ENCODE results near the gene PPDPF. TPM values are rescaled to one million over a fixed set of nuclear protein-coding genes. Genes with fewer than 3 reads are reported as not detected.
A peak's percentile ranks its signal among the peaks of the same experiment; 100 is the strongest.

The PPDPF gene
- total and polyA plus RNA-seq, 2 of the 8 experiments (the other 6 are each of a cell fraction or from before 2014, with no cell fraction given), result 30.5 to 138 TPM

- Histone ChIP-seq H3K27me3 (replicated peaks in 1 of 4; ENCODE audit: control insufficient read depth in 3 of 4, extremely low read depth in 1 of 4, insufficient read depth in 3 of 4, low read length in 3 of 4) (no peaks in the 10 kb centered on the region), H4K20me1 (replicated peaks in 1 of 2; ENCODE audit: control insufficient read depth in 1 of 2, insufficient read depth in 2 of 2, low read length in 2 of 2) (peaks cover 0 to 3% of the 10 kb centered on the region in 2 experiments), H3K4me2 (ENCODE audit: insufficient read depth in 1 of 2, low read depth in 2 of 2, low read length in 2 of 2) (no peak overlapping the region), H4K8ac (ENCODE audit: extremely low read depth, insufficient read depth, low read length) (no peak overlapping the region), H3K23ac (ENCODE audit: insufficient read length) (no peak overlapping the region), H3K14ac (ENCODE audit: insufficient read length) (no peak overlapping the region), H2AFZ (ENCODE audit: low read length) (no peak overlapping the region), H3K9me3 (ENCODE audit: insufficient read depth in 2 of 2, low read depth in 1 of 2, low read length in 1 of 2) (no peaks in the 10 kb centered on the region), H2BK12ac (ENCODE audit: low read depth, low read length) (peak overlapping the region; percentile 39; the same call in 1 of the 2 replicates), H2BK120ac (replicated peaks; ENCODE audit: low read depth, low read length) (no peak overlapping the region), H3K56ac (replicated peaks; ENCODE audit: insufficient read length, low read depth, low read length) (no peak overlapping the region), H3K4me3 (ENCODE audit: extremely low read depth in 1 of 4, insufficient read depth in 2 of 4, low read depth in 3 of 4, low read length in 4 of 4) (no peak overlapping the region), H3K4me1 (replicated peaks in 1 of 4; ENCODE audit: control insufficient read depth in 3 of 4, insufficient read depth in 4 of 4, low read length in 3 of 4) (peaks cover 0 to 23% (median 3%) of the 10 kb centered on the region in 4 experiments; a peak in 5 of 7 replicates), H2BK15ac (ENCODE audit: low read length) (no peak overlapping the region), H3K79me2 (ENCODE audit: control insufficient read depth in 1 of 2, insufficient read depth in 2 of 2, low read length in 2 of 2) (no peaks in the 10 kb centered on the region), H3K36me3 (ENCODE audit: control insufficient read depth in 2 of 4, insufficient read depth in 4 of 4, low read length in 3 of 4) (no peaks in the 10 kb centered on the region), H3K79me1 (ENCODE audit: low read depth, low read length) (no peaks in the 10 kb centered on the region; the same call in 1 of the 2 replicates), H2BK5ac (ENCODE audit: low read depth, low read length) (0 out of 2 replicates have a peak overlapping the region, but pooled peaks have one; percentile 44), H4K91ac (replicated peaks; ENCODE audit: insufficient read length, low read length) (peak overlapping the region; percentile 65), H3K27ac (ENCODE audit: low read depth, low read length) (no peak overlapping the region), H4K5ac (ENCODE audit: insufficient read length, low read depth, low read length) (no peak overlapping the region), H3K18ac (ENCODE audit: extremely low read depth, low read length) (no peak overlapping the region; the same call in 1 of the 2 replicates), H3K23me2 (ENCODE audit: low read depth, low read length) (peaks cover 3% of the 10 kb centered on the region; the same call in 1 of the 2 replicates), H2BK20ac (ENCODE audit: low read length) (no peak overlapping the region), H3K9ac (replicated peaks in 1 of 4; ENCODE audit: extremely low read depth in 1 of 4, low read depth in 3 of 4, low read length in 3 of 4) (no peak overlapping the region), H3K4ac (replicated peaks; ENCODE audit: insufficient read length, low read depth, low read length) (no peak overlapping the region), H2AK5ac (ENCODE audit: low read depth, low read length) (no peak overlapping the region; the same call in 1 of the 2 replicates)
- POLR2A ChIA-PET (ENCODE audit: partially characterized antibody), result interaction anchor here (0.6 to 7.8 kb wide), 6 partner anchors 9 to 331 kb away, joined by 3 to 59 read pairs (median 3); partner anchors contain the start of genes PPDPF, SRMS and TPD52L2
- 88% methylated on average over 10 of the region's 12 CpGs; no CpG with 5 or more reads in 1 of the 2 experiments for WGBS, 2 experiments (ENCODE audit: extremely low coverage in 1 of 2, insufficient coverage in 1 of 2, insufficient read length in 1 of 2, insufficient replicate concordance in 2 of 2, low coverage in 1 of 2, low lambda C conversion rate in 2 of 2, missing lambda C conversion rate in 1 of 2)
- CTCF ChIA-PET (ENCODE audit: partially characterized antibody), result interaction anchor here (0.7 to 4.8 kb wide), 6 partner anchors 9 to 241 kb away, joined by 3 to 23 read pairs (median 3); partner anchors contain the start of gene SRMS
- TF ChIP-seq CBX8 (IDR thresholded peaks at IDR 0.05; ENCODE audit: borderline replicate concordance, low read depth, low read length), result no peak
- no peak for TF ChIP-seq CTBP2 (IDR thresholded peaks at IDR 0.05; ENCODE audit: borderline replicate concordance, insufficient read depth, insufficient read length, low read length)
- no peak for TF ChIP-seq SP1 (IDR thresholded peaks at IDR 0.05; ENCODE audit: low read depth, low read length)
- no peak for TF ChIP-seq BRCA1 (IDR thresholded peaks at IDR 0.05; ENCODE audit: low read depth, low read length)
- no peak for TF ChIP-seq EP300 (IDR thresholded peaks at IDR 0.05; ENCODE audit: borderline replicate concordance in 1 of 2, low read depth in 2 of 2, low read length in 2 of 2)
- no peak for TF ChIP-seq RXRA (IDR thresholded peaks at IDR 0.05; ENCODE audit: insufficient read depth, low read depth, low read length)
- no peak for TF ChIP-seq TAF7 (optimal IDR thresholded peaks at IDR 0.05; ENCODE audit: borderline replicate concordance, low read depth, low read length)
- no peak for TF ChIP-seq POU5F1 (IDR thresholded peaks at IDR 0.05; ENCODE audit: low read depth, low read length)
- TF ChIP-seq RBBP5 (IDR thresholded peaks at IDR 0.05; ENCODE audit: borderline replicate concordance, low read depth, low read length), result no peak
- FAIRE-seq (no peak), DNase-seq (ENCODE audit: low read depth in 1 of 2, low spot score in 2 of 2) (peak in 1 of 2 experiments; percentile 50)
Measured at GRCh38 chr20:63534427-63534830, 13.9 kb downstream of the PPDPF start.

Data from H1 (cell line).